Stimulated activated CD8-positive, alpha-beta memory T cell treated with anti-CD3 and anti-CD28 coated beads, Interleukin-7, amount 100 ng/mL, for 48 hours (primary cell): Measurements from ENCODE around the gene SH3BP4.

Experiments
- DNase-seq, 2 donors: peaks; one replicate each; pipeline ENCODE4 v3.0.0-alpha.2; 2020; ENCODE audit warnings: low read depth in 1 of 2; ENCODE audit errors: extremely low read depth in 1 of 2

The SH3BP4 gene, protein sequence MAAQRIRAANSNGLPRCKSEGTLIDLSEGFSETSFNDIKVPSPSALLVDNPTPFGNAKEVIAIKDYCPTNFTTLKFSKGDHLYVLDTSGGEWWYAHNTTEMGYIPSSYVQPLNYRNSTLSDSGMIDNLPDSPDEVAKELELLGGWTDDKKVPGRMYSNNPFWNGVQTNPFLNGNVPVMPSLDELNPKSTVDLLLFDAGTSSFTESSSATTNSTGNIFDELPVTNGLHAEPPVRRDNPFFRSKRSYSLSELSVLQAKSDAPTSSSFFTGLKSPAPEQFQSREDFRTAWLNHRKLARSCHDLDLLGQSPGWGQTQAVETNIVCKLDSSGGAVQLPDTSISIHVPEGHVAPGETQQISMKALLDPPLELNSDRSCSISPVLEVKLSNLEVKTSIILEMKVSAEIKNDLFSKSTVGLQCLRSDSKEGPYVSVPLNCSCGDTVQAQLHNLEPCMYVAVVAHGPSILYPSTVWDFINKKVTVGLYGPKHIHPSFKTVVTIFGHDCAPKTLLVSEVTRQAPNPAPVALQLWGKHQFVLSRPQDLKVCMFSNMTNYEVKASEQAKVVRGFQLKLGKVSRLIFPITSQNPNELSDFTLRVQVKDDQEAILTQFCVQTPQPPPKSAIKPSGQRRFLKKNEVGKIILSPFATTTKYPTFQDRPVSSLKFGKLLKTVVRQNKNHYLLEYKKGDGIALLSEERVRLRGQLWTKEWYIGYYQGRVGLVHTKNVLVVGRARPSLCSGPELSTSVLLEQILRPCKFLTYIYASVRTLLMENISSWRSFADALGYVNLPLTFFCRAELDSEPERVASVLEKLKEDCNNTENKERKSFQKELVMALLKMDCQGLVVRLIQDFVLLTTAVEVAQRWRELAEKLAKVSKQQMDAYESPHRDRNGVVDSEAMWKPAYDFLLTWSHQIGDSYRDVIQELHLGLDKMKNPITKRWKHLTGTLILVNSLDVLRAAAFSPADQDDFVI

DNA sequence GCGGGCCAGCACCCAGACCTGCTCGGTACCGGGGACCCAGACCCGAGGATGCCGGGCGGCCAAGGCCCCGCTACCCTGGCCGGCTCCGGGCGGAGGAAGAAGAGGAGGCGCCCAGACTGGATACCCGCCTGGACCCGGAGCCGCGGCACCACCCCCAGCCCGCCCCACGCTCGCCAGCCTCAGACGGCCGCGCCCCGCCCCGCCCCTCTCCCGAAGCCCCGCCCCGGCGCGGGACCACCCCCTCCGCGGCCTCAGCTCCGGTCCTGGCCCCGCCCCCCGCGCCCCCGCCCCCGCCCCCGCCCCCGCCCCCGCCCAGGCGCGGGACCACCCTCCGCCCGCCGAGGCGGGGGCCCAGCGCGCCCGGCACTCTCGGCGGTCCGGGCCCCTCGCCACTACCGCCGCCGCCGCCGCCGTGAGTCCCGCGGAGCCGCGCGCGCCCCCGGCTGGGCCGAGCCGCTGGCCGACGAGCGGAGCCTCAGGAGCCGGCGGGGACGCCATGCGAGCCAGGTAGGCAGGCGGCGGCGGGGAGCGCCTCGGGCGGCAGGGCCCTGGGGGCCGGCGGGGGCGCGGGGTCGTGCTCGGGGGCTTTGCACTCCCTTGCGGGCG lies at the start of gene SH3BP4:
Gene SH3BP4, plus strand, starts transcription at position 354 of the 606 bp plus-strand sequence. CDS start 82,986 bp downstream, outside the sequence.
- DNase-seq, result peak in 1 of 2 donors; percentile 24

DNA sequence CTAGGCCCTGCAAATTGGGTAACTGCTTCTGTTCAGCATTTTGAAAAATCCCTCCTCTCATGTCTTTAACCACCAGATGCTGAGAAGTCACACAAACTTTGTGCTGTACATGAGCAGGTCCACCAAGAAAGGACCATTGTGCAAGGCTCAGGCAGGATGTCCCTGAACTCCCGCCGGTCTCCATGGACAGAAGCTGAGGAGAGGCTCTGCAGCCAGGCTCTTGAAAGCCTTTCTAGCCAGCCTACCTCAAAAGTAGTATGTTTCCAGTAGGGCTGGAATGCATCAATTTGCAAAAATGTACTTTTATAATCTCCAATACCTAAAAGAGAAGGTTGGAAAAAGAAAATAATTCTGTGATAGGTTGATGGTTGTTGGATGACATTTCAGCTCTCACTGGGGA lies 47.0 kb upstream of the SH3BP4 start:
- DNase-seq, result no peak

DNA sequence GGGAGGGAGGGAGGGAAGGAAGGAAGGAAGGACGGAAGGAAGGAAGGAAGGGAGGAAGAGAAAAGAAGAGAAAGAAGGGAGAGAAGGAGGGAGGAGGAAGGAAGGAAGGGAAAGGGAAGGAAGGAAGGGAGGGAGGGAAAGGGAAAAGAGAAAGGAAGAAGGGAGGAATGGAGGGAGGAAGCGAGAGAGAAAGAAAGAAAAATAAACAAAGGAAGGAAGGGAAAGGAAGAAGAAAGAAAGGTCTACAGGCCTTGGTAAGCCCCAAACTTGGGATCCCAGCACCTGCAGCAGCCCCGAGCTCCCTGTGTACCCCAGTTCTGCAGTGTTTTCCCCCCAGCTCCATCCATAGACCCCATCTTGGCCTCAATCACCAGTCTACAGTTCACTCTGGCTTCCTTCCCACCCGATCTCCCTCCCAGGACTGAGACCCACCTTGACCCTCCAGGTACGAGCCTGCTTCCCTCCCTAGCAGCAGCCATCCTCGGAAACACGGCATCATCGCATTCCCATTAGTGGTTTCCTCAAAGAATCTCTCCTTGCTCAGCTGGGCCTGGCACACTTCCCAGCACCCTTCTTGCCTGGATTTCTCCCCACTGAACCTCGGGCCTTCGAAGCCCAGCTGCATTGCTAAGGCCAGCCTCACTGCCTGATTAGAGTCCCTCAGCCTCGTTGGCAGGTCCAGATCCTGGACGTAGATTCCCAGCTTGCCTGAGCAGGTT lies 46.1 kb upstream of the SH3BP4 start:
- DNase-seq, result no peak

DNA sequence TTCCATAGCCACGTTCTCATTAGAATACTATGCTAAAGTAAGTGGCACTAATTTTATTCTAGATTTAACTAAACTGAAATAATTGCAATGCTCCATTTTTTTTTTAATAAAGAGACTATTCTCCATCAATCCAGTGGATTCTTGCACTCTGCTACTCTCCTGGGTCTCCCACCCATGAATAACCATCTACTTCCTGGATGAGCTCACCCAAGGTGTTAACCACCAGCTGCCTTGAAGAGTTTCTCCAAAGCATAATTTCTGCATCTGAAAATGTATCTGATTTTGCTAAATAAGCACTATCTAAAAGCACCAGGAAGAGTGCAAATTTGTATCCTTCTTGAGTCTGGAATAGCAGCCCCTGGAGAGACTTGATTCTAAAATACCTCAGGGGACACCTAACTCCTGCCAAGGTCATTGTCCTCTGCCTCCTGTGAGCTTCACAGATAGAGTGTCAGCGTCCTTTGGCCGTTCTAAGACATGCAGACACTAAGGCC lies 41.6 kb upstream of the SH3BP4 start:
- no peak for DNase-seq

DNA sequence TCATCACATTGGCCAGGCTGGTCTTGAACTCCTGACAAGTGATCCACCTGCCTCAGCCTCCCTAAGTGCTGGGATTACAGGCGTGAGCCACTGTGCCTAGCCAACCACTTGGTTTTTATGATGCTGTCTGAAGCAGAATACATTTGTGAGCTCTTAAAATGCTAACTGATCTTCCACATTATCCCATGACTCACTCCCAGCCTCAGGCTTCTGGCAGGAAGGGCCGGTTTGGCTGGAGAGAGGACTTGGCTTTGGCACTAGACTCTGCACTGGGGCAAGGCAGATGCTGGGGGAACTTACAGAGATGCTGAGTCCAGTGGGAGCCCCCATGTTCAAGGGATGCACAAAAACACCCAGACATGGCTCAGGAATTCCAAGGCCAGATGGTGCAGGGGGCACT lies 40.5 kb upstream of the SH3BP4 start:
- no peak for DNase-seq

DNA sequence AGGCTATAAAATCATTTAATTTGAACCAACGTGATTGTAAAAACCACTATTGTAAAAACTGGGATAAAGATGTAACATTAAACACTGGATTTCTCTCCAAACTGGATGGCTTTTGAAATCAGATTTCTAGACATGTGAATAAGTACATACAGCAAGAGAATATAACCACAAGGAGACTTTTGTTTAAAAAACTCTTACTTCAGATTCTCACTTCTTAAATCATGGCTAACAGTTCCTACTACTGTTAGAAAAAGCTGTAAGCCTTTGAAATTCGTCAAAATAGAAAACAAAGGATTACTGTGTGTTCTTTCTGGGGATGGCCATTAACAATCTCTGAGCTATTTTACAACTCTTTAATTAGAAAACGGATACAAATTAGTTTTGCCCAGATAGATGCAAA lies 39.4 kb upstream of the SH3BP4 start:
- no peak for DNase-seq

DNA sequence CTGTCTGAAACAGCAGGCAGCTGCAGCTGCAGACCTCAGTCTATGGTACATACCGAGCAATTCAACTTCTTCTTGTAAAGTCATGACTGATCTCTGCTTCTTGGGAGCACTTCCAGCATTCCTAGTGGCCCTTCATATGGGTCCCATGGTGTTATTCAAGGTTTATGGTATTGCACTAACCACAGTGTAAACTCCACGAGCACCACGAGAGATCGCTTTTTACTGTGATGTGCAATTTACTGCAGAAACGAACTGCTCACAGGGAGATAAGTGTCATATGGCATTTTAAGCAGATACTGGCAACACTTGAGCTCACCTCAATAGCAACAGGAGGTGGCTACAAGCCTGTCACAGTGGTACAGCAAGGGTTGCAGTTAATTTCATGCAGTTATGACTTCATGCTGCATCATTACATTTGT lies 38.6 kb upstream of the SH3BP4 start:
- no peak for DNase-seq

DNA sequence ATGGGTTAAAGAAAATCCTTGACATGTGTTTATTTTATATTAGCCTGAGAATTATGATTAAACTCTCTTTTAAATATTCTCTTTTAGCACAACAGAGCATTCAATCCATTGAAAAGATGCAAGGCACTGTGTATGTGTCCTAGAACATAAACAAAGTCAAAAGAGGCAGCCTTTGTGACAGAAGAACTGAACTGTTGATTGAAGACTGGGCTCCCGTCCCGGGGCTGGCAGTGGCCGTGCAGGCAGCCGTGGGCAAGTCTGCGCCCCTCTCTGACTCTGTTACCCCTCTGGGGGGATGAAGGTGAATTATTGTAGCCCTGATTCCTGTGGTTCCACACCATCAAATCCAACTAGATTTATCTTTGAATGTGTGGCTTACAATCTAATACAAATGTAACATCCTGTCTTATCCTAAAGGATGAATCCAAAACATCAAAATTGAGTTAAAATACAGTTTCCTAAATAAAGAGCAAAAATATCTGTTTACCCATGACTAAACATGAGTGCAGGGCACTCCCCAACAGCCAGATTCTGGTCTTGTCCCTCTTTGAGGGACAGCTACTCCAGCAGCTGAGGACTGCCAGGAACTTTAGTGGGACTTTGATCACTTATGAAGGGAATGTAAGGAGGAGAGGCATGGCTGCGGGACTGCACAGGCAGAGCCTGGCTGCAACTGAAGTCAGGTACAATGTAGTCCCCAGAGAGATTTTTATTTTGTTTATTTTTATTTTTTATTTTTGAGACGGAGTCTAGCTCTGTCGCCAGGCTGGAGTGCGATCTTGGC lies 37.3 kb upstream of the SH3BP4 start:
- no peak for DNase-seq

DNA sequence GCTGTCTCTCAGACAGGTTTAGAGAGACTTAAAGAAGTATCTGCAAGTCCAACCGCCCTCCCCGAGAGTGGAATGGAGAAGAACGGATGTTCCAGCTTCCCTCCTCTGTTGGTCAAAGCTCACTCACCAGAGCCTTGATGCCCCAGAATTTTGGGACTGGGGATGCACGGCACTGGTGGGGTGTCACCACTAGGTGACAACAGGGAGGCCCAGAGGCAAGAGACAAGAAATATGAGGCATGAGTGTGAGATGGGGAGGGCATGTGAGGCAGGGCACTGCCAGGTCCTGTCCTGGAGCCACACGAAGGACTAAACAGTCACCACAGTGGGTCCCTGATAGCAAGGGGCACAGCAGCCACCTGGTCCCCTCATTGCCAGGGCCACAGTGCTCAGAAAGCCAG lies 35.1 kb upstream of the SH3BP4 start:
- DNase-seq, result no peak

DNA sequence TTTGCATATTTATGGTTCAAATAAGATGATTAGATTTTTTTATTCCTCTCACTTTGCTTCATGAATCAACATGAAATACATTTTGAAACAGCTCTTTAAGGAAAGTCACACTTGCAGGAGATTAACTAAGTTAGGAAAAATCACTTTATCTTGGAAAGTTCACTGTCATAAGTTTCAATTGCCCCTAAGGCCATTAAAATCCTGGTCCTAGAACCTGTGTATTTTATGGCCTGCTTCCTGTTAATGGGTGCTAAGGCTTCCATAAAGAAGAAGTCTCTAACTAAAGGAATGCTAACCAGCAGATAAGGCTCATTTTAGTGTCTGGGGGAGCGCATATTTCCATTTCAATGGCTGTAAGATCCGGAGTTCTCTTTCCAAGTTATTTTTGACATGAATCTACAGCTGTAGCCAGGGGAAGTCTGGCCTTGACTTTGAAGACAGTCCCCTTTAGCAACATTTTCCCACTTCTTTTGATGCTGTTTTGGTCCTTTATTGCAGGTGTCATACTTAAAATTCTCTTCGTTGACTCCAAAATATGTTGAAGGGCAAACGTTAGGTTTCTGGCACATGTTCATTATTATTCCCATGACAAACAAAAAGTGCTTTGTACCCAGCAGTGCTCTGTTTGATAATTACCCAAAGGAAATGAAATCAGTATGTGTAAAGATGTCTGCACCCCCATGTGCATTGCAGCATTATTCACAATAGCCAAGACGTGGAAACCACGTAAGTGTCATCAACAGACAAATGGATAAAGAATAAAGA lies 34.4 kb upstream of the SH3BP4 start:
- DNase-seq, result no peak

DNA sequence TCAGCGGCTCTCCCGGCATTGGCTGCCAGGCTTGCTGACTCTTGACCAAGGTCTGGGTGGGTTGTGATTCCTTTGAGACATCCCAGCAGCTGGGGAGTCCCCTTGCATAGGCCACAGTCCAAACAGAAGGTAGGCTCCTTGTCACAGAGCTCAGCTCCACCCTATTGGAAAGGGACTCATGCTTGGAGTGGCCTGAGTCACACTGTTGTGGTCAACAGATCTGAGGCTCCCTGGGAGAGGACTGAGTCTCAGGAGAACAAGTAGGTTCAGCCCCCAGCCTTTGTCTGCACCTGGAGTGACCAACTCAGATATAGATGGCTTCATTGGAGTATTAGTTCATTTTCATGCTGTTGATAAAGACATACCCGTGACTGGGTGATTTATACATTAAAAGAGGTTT lies 32.1 kb upstream of the SH3BP4 start:
- DNase-seq, result no peak

DNA sequence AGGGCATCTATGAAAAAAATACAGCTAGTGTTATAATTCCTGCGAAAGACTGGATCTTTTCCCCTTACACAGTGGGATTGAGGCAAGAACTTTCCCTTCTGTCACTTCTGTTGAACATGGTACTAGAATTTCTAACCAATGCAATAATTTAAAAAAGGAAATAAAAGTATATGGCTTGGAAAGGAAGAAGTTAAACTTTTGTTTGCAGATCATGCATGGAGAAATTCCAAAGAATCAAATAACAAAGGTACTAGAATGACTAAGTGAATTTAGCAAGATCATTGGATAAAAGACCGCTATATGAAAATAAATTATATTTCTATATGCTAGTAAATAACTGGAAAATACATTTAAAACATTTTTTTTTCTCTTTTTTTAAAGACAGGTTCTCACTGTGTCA lies 31.0 kb upstream of the SH3BP4 start:
- no peak for DNase-seq

DNA sequence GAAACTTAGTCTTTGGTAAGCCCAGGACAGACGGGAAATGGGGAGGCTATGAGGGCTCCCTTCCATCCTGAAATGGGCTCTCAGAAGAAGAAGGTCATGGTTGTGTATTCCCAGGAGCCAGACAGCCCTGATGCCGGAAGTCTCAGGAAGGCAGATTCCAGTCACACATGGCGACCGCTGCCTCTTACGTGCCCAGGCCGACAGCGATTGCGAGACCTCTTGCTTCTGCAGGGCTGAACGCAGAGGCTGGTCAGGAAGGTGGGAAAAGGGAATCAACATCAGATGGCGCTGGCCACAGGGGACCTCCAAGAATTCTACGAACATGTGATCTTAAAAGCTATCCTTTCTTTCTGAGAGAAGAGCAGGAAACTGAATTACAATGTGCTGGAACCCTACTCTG lies 22.8 kb upstream of the SH3BP4 start:
- no peak for DNase-seq

DNA sequence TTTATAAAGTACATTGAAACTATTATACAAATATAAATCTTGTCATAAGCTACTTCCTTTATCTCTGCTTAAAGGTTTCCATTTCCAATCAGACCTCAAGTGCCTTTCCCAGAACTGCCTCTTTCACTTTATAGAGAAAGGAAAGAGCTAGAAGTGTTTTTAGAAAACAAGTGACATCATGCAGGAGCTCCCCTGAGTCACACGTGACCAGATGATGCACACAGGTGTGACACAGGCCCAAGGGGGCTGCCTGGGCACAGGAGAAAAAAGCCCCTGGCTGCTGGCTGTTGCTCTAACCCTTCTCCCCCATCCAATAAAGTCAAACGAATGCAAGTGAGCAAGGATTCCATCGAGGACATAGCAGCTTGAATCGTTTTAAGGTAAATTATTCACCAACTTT lies 21.4 kb upstream of the SH3BP4 start:
- no peak for DNase-seq

DNA sequence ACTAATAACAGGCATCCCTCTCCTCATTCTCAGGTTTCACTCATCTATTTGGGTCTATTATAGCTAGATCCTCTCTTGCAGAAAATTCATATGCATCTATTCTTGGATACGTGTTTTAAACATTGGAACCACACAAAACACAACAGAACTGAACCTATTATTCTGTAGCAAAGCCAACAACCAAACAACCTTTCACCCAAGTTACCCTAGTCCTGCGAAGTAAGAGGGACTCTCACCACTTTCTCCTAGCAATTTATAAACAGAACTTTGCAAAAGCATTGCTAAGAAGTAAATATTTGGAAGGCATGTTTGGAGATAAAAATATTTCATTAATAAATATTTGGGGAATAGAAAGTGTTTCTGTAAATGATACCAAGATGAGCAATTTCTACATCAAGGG lies 20.4 kb upstream of the SH3BP4 start:
- DNase-seq, result no peak

DNA sequence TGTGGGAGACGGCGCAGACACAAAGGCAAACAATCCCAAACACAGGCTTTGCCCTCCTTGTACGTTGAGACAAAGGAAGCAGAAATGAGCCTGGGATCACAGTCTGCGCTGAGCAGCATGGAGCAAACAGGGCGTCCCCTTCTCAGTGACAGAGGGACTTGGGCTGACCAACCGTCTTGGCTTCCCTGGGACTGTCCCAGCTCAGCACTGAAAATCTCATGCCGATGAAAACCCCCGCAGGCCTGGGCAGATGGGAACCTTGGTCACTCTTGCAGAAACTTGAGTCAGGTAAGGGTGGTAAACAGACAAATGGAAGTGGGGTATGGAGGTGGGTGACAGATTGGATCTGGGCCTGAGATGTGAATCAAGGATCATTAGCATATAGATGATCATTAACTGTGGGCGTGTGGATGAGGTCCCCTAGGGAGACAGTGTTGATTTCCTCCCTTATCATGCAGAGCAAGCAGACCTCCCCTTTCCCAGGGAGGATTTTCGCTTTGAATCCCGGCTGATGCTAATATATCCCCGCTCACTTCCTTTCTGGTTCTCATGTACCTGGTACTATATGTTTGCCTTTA lies 19.1 kb upstream of the SH3BP4 start:
- no peak for DNase-seq

DNA sequence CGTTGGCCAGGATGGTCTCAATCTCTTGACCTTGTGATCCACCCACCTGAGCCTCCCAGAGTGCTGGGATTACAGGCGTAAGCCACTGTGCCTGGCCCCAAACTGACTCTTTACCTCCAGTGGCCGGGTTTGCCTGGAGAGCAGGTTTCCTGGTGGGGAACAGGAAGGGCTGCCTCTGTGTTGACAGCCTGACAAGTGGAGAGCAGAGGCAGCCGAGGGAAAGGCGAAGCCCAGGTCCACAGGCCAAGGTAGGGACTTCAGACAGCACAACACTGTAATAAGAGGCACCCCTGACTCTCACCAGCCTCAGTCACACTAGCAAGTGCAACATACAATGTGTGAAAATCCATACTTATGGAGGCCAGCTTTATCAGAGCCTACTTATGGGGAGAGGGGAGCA lies 16.5 kb upstream of the SH3BP4 start:
- no peak for DNase-seq

DNA sequence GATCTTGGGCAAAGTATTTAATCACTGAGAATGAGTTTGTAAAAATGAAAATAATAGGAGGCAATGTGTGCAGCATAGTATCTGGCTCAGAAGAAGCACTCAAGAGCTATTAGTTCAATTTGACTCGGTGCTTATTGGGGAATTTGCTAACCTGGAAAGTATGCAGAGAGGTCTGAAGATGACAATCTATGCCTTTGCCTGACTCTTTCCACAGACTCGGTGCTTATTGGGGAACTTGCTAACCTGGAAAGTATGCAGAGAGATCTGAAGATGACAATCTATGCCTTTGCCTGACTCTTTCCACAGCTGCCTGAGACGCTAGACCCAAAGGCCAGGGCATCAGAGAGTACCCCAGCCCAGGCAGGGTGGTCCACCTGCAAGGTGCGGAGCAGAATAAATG lies 12.2 kb upstream of the SH3BP4 start:
- DNase-seq, result no peak

DNA sequence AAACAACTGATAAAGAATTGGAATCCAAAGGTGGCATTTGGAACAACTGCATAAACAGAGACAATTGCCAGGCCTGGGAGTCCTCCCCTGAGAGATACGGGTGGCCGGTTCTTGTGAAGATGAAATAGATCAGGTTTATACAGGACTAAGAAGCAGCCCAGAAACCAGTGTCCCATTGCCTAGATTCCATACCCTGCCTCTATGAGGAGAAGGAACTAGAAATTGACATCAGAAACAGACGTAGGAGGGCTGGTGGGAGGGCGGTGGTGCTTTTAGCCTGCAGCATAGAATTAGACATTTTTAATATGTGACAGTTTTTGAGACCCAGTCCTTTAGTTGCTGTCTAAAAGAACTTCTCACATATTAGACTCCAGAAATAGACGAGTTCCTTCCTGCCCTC lies 11.8 kb upstream of the SH3BP4 start:
- no peak for DNase-seq
